ENCODE measurements around the gene URI1. TPM values are rescaled to one million over a fixed set of nuclear protein-coding genes. Genes with fewer than 3 reads are reported as not detected.
A peak's percentile ranks its signal among the peaks of the same experiment; 100 is the strongest.

Gene URI1, protein sequence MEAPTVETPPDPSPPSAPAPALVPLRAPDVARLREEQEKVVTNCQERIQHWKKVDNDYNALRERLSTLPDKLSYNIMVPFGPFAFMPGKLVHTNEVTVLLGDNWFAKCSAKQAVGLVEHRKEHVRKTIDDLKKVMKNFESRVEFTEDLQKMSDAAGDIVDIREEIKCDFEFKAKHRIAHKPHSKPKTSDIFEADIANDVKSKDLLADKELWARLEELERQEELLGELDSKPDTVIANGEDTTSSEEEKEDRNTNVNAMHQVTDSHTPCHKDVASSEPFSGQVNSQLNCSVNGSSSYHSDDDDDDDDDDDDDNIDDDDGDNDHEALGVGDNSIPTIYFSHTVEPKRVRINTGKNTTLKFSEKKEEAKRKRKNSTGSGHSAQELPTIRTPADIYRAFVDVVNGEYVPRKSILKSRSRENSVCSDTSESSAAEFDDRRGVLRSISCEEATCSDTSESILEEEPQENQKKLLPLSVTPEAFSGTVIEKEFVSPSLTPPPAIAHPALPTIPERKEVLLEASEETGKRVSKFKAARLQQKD
- total RNA-seq (2021; fragmentation: NEBNext Ultra II Directional; extraction: Animal tissue kit (Norgen Biotek cat#: 25700)): 10 to 100 TPM; 45.8 to 53.8 (median 47.1) TPM
- long read RNA-seq, partial matches to known transcripts: 8 of 10 reads
- long read RNA-seq, other reads (novel, unspliced or antisense): 1 of 10 reads

GRCh38 chr19:29941828-29942403 is at the start of gene URI1:
Gene URI1, plus strand, starts transcription at chr19:29942239. Its CDS starts 309 bp downstream, at chr19:29942548.
- Mint-ChIP-seq H3K4me3 (peak within 1 kb of the TSS; percentile 94), H3K9me3 (peaks cover 4% of the 10 kb centered on the region; the same call in 1 of the 2 replicates), H3K36me3 (ENCODE audit: low read depth) (no peaks in the 10 kb centered on the region), H3K27me3 (ENCODE audit: insufficient read depth) (peaks cover 3% of the 10 kb centered on the region), H3K4me1 (ENCODE audit: low read depth) (peaks cover 31% of the 10 kb centered on the region), H3K27ac (peak within 1 kb of the TSS; percentile 68)
- DNase-seq: peak; percentile 60
- TF ChIP-seq, protein P1, sequence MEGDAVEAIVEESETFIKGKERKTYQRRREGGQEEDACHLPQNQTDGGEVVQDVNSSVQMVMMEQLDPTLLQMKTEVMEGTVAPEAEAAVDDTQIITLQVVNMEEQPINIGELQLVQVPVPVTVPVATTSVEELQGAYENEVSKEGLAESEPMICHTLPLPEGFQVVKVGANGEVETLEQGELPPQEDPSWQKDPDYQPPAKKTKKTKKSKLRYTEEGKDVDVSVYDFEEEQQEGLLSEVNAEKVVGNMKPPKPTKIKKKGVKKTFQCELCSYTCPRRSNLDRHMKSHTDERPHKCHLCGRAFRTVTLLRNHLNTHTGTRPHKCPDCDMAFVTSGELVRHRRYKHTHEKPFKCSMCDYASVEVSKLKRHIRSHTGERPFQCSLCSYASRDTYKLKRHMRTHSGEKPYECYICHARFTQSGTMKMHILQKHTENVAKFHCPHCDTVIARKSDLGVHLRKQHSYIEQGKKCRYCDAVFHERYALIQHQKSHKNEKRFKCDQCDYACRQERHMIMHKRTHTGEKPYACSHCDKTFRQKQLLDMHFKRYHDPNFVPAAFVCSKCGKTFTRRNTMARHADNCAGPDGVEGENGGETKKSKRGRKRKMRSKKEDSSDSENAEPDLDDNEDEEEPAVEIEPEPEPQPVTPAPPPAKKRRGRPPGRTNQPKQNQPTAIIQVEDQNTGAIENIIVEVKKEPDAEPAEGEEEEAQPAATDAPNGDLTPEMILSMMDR (IDR thresholded peaks at IDR 0.05): no peak

DNA sequence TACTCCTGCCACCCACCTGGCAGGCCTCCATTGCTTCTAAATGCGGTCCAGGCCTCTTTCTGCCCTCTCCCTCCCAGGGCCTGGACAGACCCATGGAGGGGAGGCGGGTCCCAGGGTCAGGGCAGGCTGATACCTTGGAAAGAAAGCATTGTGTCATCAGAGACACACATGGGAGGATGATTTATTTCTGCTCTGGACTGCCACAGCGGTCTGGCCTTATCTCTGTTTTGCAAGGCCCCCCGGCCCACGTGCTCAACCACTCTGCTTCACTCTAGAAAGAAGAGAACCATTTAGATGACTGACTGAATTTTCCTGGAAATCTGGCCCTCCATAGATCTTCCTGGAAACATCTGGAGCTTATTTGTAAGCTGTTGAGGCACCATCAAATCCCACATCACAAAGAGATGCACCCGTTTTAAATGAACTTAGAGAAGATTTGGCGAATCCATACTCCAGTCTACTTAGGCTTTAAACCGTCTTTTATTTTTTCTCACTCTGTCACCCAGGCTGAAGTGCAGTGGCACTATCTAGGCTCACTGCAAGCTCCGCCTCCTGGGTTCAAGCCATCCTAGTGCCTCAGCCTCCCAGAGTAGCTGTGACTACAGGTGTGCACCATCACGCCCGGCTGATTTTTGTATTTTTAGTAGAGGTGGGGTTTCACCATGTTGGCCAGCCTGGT is 48.3 kb upstream of the URI1 start:
- H3K4me1 Mint-ChIP-seq (ENCODE audit: low read depth): no peaks in the 10 kb centered on the region

GRCh38 chr19:29896802-29897201 is 45.2 kb upstream of the URI1 start:
- Mint-ChIP-seq H3K4me1 (ENCODE audit: low read depth) (no peaks in the 10 kb centered on the region), H3K36me3 (ENCODE audit: low read depth) (no peaks in the 10 kb centered on the region), H3K9me3 (no peaks in the 10 kb centered on the region), H3K27me3 (ENCODE audit: insufficient read depth) (peaks cover 2% of the 10 kb centered on the region), H3K27ac (no peak overlapping the region), H3K4me3 (no peak overlapping the region)
- no peak for DNase-seq
- TF ChIP-seq, protein P1 (IDR thresholded peaks at IDR 0.05): no peak

More for the DNA sequence above, 48.3 kb upstream of the URI1 start:
- Mint-ChIP-seq H3K4me3 (no peak overlapping the region), H3K9me3 (no peaks in the 10 kb centered on the region), H3K36me3 (ENCODE audit: low read depth) (no peaks in the 10 kb centered on the region), H3K27ac (no peak overlapping the region), H3K27me3 (ENCODE audit: insufficient read depth) (peaks cover 2% of the 10 kb centered on the region)
- TF ChIP-seq, protein P1 (IDR thresholded peaks at IDR 0.05): no peak
- DNase-seq: no peak

- H3K4me1 Mint-ChIP-seq (ENCODE audit: low read depth): no peaks in the 10 kb centered on the region
- no peak overlapping the region for H3K27ac Mint-ChIP-seq
- no peaks in the 10 kb centered on the region for H3K36me3 Mint-ChIP-seq (ENCODE audit: low read depth)
- no peak overlapping the region for H3K4me3 Mint-ChIP-seq
- TF ChIP-seq, protein P1 (IDR thresholded peaks at IDR 0.05): no peak
- no peaks in the 10 kb centered on the region for H3K9me3 Mint-ChIP-seq
- H3K27me3 Mint-ChIP-seq (ENCODE audit: insufficient read depth): peaks cover 2% of the 10 kb centered on the region
- DNase-seq: no peak
These were observed 44.6 kb upstream of the URI1 start for GRCh38 chr19:29897466-29897865.

DNA sequence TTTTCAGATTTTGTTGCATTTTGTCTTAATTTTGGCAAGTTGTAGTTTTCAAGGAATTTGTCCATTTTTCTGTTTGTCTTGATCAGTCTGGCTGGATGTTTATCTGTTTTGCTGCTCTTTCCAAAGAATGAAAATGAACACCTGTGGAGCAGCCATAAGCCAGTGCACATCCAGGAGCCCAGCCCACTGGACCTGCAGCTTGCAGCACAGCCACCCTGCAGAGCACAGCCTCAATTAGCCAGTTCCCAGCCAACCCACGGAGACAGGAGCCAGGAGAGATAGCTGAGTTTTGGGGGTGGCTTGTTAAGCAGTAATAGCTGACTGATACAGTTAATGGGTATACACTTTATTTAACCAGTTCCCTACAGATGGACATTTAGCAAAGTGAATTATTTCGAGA is 38.0 kb upstream of the URI1 start:
- DNase-seq: no peak
- no peaks in the 10 kb centered on the region for H3K4me1 Mint-ChIP-seq (ENCODE audit: low read depth)
- no peaks in the 10 kb centered on the region for H3K9me3 Mint-ChIP-seq
- no peak overlapping the region for H3K4me3 Mint-ChIP-seq
- peaks cover 5% of the 10 kb centered on the region for H3K27me3 Mint-ChIP-seq (ENCODE audit: insufficient read depth)
- H3K27ac Mint-ChIP-seq: no peak overlapping the region
- TF ChIP-seq, protein P1 (IDR thresholded peaks at IDR 0.05): no peak
- no peaks in the 10 kb centered on the region for H3K36me3 Mint-ChIP-seq (ENCODE audit: low read depth)
